ENCODE data around the gene CFAP97D1.

DNA sequence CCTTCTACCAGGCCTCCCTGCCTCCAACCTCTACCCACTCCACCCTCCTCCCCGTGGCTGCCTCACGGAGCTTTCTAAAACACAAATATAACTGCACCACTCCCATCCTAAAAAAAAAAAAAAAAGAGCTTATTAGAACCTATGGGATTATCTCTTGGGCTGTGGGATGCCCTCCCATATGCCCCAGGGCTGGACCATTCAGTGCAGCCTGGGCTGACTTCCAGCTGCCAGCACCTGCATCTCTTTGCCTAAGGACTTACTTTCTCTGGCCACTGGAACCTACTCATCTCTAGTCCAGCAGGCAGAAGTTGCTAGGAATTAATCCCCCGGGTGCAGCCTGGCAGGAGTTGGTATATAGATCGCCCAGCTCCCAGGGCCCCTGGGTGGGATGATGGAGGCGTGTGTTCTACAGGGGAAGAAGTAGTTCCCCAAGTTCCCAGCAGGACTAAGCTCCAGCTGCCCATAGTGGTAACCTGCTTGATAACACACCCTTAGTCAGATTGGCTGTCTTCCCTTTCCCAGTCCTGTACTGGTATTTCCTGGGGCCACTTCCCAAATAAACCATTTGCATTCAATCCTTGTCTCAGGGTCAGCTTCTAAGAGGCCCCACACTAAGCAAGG, 42.4 kb downstream of the CFAP97D1 start:
- TF ChIP-seq KLF7 (tag by site-specific recombination; IDR thresholded peaks at IDR 0.05; ENCODE audit: borderline replicate concordance) (no peak), ZNF133 (tag by site-specific recombination; IDR thresholded peaks at IDR 0.05) (no peak), ZNF707 (tag by site-specific recombination; IDR thresholded peaks at IDR 0.05) (no peak), BCL11A (tag by site-specific recombination; IDR thresholded peaks at IDR 0.05; ENCODE audit: low read depth) (no peak)
- TF ChIP-seq, protein P1, sequence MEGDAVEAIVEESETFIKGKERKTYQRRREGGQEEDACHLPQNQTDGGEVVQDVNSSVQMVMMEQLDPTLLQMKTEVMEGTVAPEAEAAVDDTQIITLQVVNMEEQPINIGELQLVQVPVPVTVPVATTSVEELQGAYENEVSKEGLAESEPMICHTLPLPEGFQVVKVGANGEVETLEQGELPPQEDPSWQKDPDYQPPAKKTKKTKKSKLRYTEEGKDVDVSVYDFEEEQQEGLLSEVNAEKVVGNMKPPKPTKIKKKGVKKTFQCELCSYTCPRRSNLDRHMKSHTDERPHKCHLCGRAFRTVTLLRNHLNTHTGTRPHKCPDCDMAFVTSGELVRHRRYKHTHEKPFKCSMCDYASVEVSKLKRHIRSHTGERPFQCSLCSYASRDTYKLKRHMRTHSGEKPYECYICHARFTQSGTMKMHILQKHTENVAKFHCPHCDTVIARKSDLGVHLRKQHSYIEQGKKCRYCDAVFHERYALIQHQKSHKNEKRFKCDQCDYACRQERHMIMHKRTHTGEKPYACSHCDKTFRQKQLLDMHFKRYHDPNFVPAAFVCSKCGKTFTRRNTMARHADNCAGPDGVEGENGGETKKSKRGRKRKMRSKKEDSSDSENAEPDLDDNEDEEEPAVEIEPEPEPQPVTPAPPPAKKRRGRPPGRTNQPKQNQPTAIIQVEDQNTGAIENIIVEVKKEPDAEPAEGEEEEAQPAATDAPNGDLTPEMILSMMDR (tag by site-specific recombination; IDR thresholded peaks at IDR 0.05): no peak

All from HEK293 (cell line).